Mesenchymal stem cell (in vitro differentiated cells and primary cell): ENCODE results near the gene TP53TG5.

Experiments used
- DNase-seq: peaks from one replicate; pipeline ENCODE4 v3.0.0-alpha.2; 2013
- H2AFZ ChIP-seq: one replicate; pipeline ENCODE4 v1.6.1; 2013; ENCODE audit warnings: low read depth, mild to moderate bottlenecking, control low read depth, inconsistent platforms, low read length, moderate library complexity
- H2AK5ac ChIP-seq: 2 replicates; pipeline ENCODE4 v1.6.1; 2013; ENCODE audit warnings: low read length, moderate library complexity, mild to moderate bottlenecking, inconsistent platforms; ENCODE audit not compliant: severe bottlenecking
- H2BK120ac ChIP-seq: one replicate; pipeline ENCODE4 v1.6.1; 2013; ENCODE audit warnings: low read depth, mild to moderate bottlenecking, inconsistent platforms, low read length, moderate library complexity
- H2BK12ac ChIP-seq, 2 experiments: one replicate each; pipeline ENCODE4 v1.6.1; 2013; ENCODE audit warnings: inconsistent platforms in 2 of 2, low read length in 2 of 2, mild to moderate bottlenecking in 2 of 2, moderate library complexity in 2 of 2, control low read depth in 1 of 2
- H2BK15ac ChIP-seq: one replicate; pipeline ENCODE4 v1.6.1; 2013; ENCODE audit warnings: mild to moderate bottlenecking, low read depth, inconsistent platforms; ENCODE audit not compliant: poor library complexity, severe bottlenecking
- H2BK5ac ChIP-seq: 2 replicates; pipeline ENCODE4 v1.6.1; 2013; ENCODE audit warnings: low read depth, mild to moderate bottlenecking, low read length, control low read depth, inconsistent platforms; ENCODE audit not compliant: poor library complexity, severe bottlenecking
- H3K14ac ChIP-seq, 2 experiments: one replicate each; pipeline ENCODE4 v1.6.1; 2013; ENCODE audit warnings: inconsistent platforms in 2 of 2, low read length in 2 of 2, control low read depth in 1 of 2, mild to moderate bottlenecking in 1 of 2, moderate library complexity in 1 of 2
- H3K18ac ChIP-seq, 2 experiments: one replicate each; pipeline ENCODE4 v1.6.1; 2013; ENCODE audit warnings: inconsistent platforms in 2 of 2, low read length in 2 of 2, control low read depth in 1 of 2, low read depth in 1 of 2, mild to moderate bottlenecking in 1 of 2
- H3K23ac ChIP-seq, 2 experiments: one replicate each; pipeline ENCODE4 v1.6.1; 2013; ENCODE audit warnings: inconsistent platforms in 2 of 2, low read length in 2 of 2, mild to moderate bottlenecking in 2 of 2, moderate library complexity in 2 of 2, control low read depth in 1 of 2
- H3K27ac ChIP-seq: 2 replicates; pipeline ENCODE4 v1.5.1; 2013; ENCODE audit warnings: mild to moderate bottlenecking, moderate library complexity, low read length, control low read depth, inconsistent platforms; ENCODE audit not compliant: poor library complexity, severe bottlenecking
- H3K27me3 ChIP-seq, 2 experiments: 2 replicates each; pipeline versions ENCODE4 v1.6.1 to v1.7.0; 2013; ENCODE audit warnings: low read length in 2 of 2, mild to moderate bottlenecking in 2 of 2, moderate library complexity in 2 of 2, control low read depth in 1 of 2, inconsistent platforms in 1 of 2; ENCODE audit not compliant: control insufficient read depth in 1 of 2, insufficient read depth in 1 of 2
- H3K36me3 ChIP-seq, 2 experiments: 2 replicates each; pipeline versions ENCODE4 v1.6.1 to v1.7.0; 2013; ENCODE audit warnings: low read length in 2 of 2, control low read depth in 1 of 2, inconsistent platforms in 1 of 2, low read depth in 1 of 2, mild to moderate bottlenecking in 1 of 2; ENCODE audit not compliant: insufficient read depth in 2 of 2, control insufficient read depth in 1 of 2
- H3K4ac ChIP-seq, 2 experiments: one replicate each; pipeline ENCODE4 v1.6.1; 2013; ENCODE audit warnings: inconsistent platforms in 2 of 2, low read length in 2 of 2, mild to moderate bottlenecking in 2 of 2, moderate library complexity in 2 of 2, control low read depth in 1 of 2, low read depth in 1 of 2
- H3K4me1 ChIP-seq: 2 replicates; pipeline ENCODE4 v1.6.1; 2013; ENCODE audit warnings: low read depth, low read length, control low read depth; ENCODE audit not compliant: control insufficient read depth, insufficient read depth
- H3K4me2 ChIP-seq: 2 replicates; pipeline ENCODE4 v1.6.1; 2013; ENCODE audit warnings: low read length, mild to moderate bottlenecking, inconsistent platforms; ENCODE audit not compliant: poor library complexity, severe bottlenecking
- H3K4me3 ChIP-seq, 2 experiments: 2 replicates each; pipeline versions ENCODE4 v1.5.1 to v1.7.0; 2013; ENCODE audit warnings: low read length in 2 of 2, mild to moderate bottlenecking in 2 of 2, control low read depth in 1 of 2, low read depth in 1 of 2; ENCODE audit not compliant: insufficient read depth in 1 of 2
- H3K79me1 ChIP-seq: replicated peaks from 2 replicates; pipeline ENCODE4 v1.6.1; 2013; ENCODE audit warnings: mild to moderate bottlenecking, control low read depth, low read length, inconsistent platforms; ENCODE audit not compliant: poor library complexity, severe bottlenecking
- H3K9ac ChIP-seq: 2 replicates; pipeline ENCODE4 v1.7.0; 2013; ENCODE audit warnings: mild to moderate bottlenecking, low read length, moderate library complexity
- H3K9me3 ChIP-seq: 2 replicates; pipeline ENCODE4 v1.7.0; 2013; ENCODE audit warnings: mild to moderate bottlenecking, low read length; ENCODE audit not compliant: control insufficient read depth
- H4K8ac ChIP-seq: one replicate; pipeline ENCODE4 v1.6.1; 2013; ENCODE audit warnings: inconsistent platforms, mild to moderate bottlenecking, low read length, moderate library complexity
- H4K91ac ChIP-seq: one replicate; pipeline ENCODE4 v1.6.1; 2013; ENCODE audit warnings: mild to moderate bottlenecking, low read length, inconsistent platforms
- WGBS: methylation state at CpG from one replicate; pipeline ENCODE4 v1.1.7; 2013; ENCODE audit warnings: mixed read lengths; 5-methylcytosine and 5-hydroxymethylcytosine counted together

TP53TG5 gene

GRCh38 chr20:45337367-45338120, 40.6 kb downstream of the TP53TG5 start:
- no peak overlapping the region for H3K4me3 ChIP-seq
- 12% methylated on average over 15 of the region's 15 CpGs for WGBS
- peak overlapping the region; percentile 68 to 82 for H2BK12ac ChIP-seq
- no peak overlapping the region for H3K4me2 ChIP-seq
- H3K23ac ChIP-seq: no peak overlapping the region
- H3K36me3 ChIP-seq: peaks cover 40 to 44% of the 10 kb centered on the region in 2 experiments
- peaks cover 6% of the 10 kb centered on the region for H3K79me1 ChIP-seq
- H2BK120ac ChIP-seq: peak overlapping the region; percentile 73
- no peak overlapping the region for H2AFZ ChIP-seq
- H3K9ac ChIP-seq: peak overlapping the region; percentile 74
- H2BK15ac ChIP-seq: no peak overlapping the region
- H3K4ac ChIP-seq: peak overlapping the region in 1 of 2 experiments; percentile 40
- peak overlapping the region; percentile 98 for H2BK5ac ChIP-seq
- peak overlapping the region; percentile 97 for H3K27ac ChIP-seq
- no peaks in the 10 kb centered on the region for H3K27me3 ChIP-seq
- H3K9me3 ChIP-seq: no peaks in the 10 kb centered on the region
- peak overlapping the region; percentile 2 for H4K8ac ChIP-seq
- H3K18ac ChIP-seq: peak overlapping the region; percentile 72 to 86
- DNase-seq: peak; percentile 89
- peaks cover 56% of the 10 kb centered on the region for H3K4me1 ChIP-seq
- H2AK5ac ChIP-seq: peak overlapping the region; percentile 100
- no peak overlapping the region for H3K14ac ChIP-seq
- peak overlapping the region; percentile 23 for H4K91ac ChIP-seq

- peak overlapping the region; percentile 68 to 83 for H2BK12ac ChIP-seq
- H3K4me1 ChIP-seq: peaks cover 48% of the 10 kb centered on the region
- H3K4me3 ChIP-seq: no peak overlapping the region
- peak overlapping the region; percentile 67 to 86 for H3K18ac ChIP-seq
- H2AK5ac ChIP-seq: peak overlapping the region; percentile 93
- H3K9ac ChIP-seq: peak overlapping the region; percentile 74
- H3K4ac ChIP-seq: peak overlapping the region in 1 of 2 experiments; percentile 47
- H3K27me3 ChIP-seq: no peaks in the 10 kb centered on the region
- 54% methylated on average over 11 of the region's 11 CpGs for WGBS
- H3K23ac ChIP-seq: peak overlapping the region in 1 of 2 experiments; percentile 16
- peak overlapping the region; percentile 9 for H3K4me2 ChIP-seq
- peak overlapping the region; percentile 73 for H2BK120ac ChIP-seq
- peak; percentile 92 for DNase-seq
- H2BK15ac ChIP-seq: peak overlapping the region; percentile 13
- no peak overlapping the region for H2AFZ ChIP-seq
- H3K27ac ChIP-seq: peak overlapping the region; percentile 97
- H3K14ac ChIP-seq: peak overlapping the region in 1 of 2 experiments; percentile 78
- H4K8ac ChIP-seq: peak overlapping the region; percentile 76
- H2BK5ac ChIP-seq: peak overlapping the region; percentile 79
- H4K91ac ChIP-seq: peak overlapping the region; percentile 41
- H3K79me1 ChIP-seq: peaks cover 7% of the 10 kb centered on the region
- H3K9me3 ChIP-seq: no peaks in the 10 kb centered on the region
- peaks cover 46 to 48% of the 10 kb centered on the region in 2 experiments for H3K36me3 ChIP-seq
Observed at GRCh38 chr20:45336530-45337366, 41.4 kb downstream of the TP53TG5 start.

- H2AK5ac ChIP-seq: peak overlapping the region; percentile 15
- no peaks in the 10 kb centered on the region for H3K9me3 ChIP-seq
- H4K8ac ChIP-seq: no peak overlapping the region
- H4K91ac ChIP-seq: no peak overlapping the region
- no peak overlapping the region for H2BK12ac ChIP-seq
- DNase-seq: no peak
- no peak overlapping the region for H3K18ac ChIP-seq
- no peak overlapping the region for H3K23ac ChIP-seq
- H2BK120ac ChIP-seq: no peak overlapping the region
- 97% methylated on average over 3 of the region's 3 CpGs for WGBS
- H3K4ac ChIP-seq: no peak overlapping the region
- H3K4me2 ChIP-seq: no peak overlapping the region
- H3K4me3 ChIP-seq: no peak overlapping the region
- H3K27ac ChIP-seq: no peak overlapping the region
- no peak overlapping the region for H2BK15ac ChIP-seq
- no peak overlapping the region for H3K9ac ChIP-seq
- peaks cover 65 to 84% of the 10 kb centered on the region in 2 experiments for H3K36me3 ChIP-seq
- H3K4me1 ChIP-seq: peaks cover 19% of the 10 kb centered on the region
- peaks cover 30% of the 10 kb centered on the region for H3K79me1 ChIP-seq
- no peak overlapping the region for H2AFZ ChIP-seq
- no peaks in the 10 kb centered on the region for H3K27me3 ChIP-seq
- H2BK5ac ChIP-seq: no peak overlapping the region
- H3K14ac ChIP-seq: no peak overlapping the region
Observed at GRCh38 chr20:45330476-45330875, 47.6 kb downstream of the TP53TG5 start.
